Fibroblast of the aortic adventitia (primary cell): ENCODE results near the gene TMCO4. TPM values are rescaled to one million over a fixed set of nuclear protein-coding genes. Genes with fewer than 3 reads are reported as not detected.

ENCODE experiments used
- DNase-seq: peaks from one replicate; pipeline ENCODE4 v3.0.0-alpha.2; 2010; ENCODE audit warnings: low read depth
- H3K4me3 ChIP-seq: 2 replicates; pipeline ENCODE4 v1.5.1; 2011; ENCODE audit warnings: low read depth, mild to moderate bottlenecking, control low read depth, low read length, moderate library complexity
- total RNA-seq: library from RNA; depleted of rRNA; stranded (reverse); fragments of >200 nt; gene quantifications from 2 replicates; pipeline ENCODE4 v1.2.3, GENCODE V29; 2012; ENCODE audit warnings: low replicate concordance
- TF ChIP-seq, protein P1 (sequence below): IDR thresholded peaks from 2 replicates; pipeline ENCODE4 v1.5.1; 2011; ENCODE audit warnings: mild to moderate bottlenecking, low read length, control low read depth, inconsistent platforms; ENCODE audit not compliant: insufficient read depth

The TMCO4 gene
- total RNA-seq, 1 donor: 30.9 TPM

DNA sequence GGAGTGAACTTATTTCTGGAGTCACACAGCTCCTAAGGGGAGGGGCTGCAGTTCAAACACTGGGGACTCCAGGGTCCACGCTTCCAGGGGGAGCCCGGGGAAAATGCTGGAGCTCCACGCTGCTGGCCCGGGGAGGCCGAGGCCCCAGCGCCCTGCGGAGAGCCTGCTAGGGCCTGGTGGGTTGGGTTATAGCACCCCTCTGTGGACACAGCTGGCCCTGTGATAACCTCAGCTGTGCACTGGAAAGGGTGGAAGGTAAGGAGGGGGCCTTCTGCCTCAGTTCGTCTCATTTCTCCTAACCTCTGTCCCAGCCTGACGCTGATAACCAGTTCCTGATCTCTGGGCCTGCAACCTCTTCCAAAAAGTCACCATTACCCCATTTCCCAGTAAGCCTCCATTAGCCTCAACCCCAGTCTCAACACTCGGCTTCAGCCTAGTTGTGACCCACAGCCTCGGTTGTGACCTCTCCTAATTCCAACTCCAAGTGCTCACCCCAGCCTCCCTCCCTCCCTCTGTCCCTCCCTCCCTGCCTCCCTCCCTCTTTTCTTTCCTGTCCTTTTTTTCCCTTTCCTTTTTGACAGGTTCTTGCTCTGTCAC lies 148.5 kb downstream of the TMCO4 start:
- DNase-seq: peak; percentile 63
- no peak overlapping the region for H3K4me3 ChIP-seq
- TF ChIP-seq, protein P1, sequence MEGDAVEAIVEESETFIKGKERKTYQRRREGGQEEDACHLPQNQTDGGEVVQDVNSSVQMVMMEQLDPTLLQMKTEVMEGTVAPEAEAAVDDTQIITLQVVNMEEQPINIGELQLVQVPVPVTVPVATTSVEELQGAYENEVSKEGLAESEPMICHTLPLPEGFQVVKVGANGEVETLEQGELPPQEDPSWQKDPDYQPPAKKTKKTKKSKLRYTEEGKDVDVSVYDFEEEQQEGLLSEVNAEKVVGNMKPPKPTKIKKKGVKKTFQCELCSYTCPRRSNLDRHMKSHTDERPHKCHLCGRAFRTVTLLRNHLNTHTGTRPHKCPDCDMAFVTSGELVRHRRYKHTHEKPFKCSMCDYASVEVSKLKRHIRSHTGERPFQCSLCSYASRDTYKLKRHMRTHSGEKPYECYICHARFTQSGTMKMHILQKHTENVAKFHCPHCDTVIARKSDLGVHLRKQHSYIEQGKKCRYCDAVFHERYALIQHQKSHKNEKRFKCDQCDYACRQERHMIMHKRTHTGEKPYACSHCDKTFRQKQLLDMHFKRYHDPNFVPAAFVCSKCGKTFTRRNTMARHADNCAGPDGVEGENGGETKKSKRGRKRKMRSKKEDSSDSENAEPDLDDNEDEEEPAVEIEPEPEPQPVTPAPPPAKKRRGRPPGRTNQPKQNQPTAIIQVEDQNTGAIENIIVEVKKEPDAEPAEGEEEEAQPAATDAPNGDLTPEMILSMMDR: peak; percentile 83

DNA sequence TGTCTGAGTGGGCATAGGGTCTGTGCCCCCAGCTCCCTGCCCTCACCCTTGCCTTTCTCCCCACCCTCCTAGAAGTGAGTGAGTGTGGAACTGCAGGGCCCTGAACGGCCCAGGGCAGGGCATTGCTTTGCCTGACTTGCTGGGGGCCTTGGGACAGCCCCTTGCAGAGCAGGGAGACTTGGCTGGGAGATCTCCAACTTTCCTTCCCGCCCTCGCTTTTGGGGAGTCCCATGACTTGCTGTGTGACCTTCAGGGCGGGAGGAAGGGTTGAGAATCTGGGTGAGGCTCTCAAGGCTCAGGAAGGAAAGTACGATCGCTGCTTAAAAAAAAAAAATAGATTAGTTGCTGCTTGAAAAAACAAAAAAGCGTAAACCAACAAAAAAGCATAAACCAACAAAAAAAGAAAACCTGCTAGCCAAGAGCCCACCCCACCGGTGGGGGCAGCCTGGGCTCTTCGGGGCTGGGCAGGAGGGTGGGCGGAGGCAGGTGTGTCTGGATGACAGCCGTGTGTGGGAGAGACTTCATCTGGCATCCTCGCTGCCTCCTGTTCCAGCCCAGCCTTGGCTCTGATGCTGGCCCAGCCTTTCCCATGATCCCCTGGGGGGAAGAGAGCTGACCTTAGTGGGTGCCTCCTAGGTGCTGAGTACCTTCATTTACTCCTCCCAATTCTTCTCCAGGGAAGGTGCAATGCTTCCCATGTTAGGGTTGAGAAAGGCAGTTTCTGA lies 149.1 kb downstream of the TMCO4 start:
- peak; percentile 19 for DNase-seq
- TF ChIP-seq, protein P1: no peak
- peak overlapping the region; percentile 17 for H3K4me3 ChIP-seq

DNA sequence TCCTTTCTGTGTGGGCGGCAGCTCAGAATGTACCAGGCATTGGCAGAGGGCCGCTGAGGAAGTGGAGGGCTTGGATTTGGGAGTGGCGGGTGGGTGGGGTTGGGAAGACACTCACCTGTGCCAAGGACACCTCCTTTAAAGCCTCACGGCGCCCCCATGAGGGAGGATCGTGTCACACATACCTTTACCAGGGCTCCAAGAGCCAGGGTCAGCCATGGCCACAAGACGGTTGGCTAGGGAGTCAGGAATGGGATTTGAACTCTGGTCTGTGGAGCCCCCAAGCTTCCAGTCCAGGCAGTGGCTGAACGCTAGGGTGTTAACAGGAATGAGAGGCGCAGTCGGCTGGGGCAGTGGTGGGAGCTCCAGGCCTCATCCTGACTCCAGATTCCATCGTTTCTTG lies 151.0 kb downstream of the TMCO4 start:
- TF ChIP-seq, protein P1: peak; percentile 20
- peak; percentile 39 for DNase-seq
- H3K4me3 ChIP-seq: no peak overlapping the region

DNA sequence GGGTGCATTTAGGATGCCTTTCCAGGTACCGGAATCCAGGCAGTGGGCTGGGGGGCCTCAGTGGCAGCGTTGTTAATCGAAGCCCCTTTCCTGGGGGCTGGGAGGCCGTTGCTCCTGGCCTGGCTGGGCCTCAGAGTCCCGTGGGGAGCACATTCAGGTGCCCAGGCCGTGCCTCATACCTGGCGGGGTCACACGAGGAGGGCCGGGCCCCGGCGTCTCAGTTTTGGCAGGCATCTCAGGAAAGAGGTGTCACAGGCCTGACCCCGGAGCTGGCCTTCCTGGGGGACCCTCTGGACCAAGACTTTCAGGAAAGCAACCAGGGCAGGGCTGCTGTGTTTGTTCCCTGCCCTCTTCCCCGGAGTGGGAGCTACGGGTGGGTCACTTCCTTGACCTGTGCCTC lies 151.5 kb downstream of the TMCO4 start:
- no peak overlapping the region for H3K4me3 ChIP-seq
- TF ChIP-seq, protein P1: no peak
- no peak for DNase-seq

DNA sequence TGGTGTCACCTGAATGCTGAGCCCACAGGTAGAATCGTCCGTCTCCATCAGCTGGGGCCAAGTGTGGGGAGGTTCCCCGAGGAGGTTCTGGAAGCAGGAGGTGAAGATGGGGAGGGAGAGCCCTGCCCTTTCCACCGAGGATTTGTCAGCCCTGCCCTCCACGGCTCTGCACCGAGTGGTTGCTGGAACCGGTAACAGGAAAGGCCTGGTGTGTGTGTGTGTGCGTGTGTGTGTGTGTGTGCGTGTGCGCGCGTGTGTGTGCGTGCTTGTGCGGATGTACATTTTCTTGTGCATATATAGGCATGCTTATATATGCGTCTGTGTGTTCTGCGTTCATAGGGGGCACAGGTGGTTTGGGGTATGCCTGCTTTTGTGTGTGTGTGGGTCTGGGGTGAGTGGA lies 152.1 kb downstream of the TMCO4 start:
- DNase-seq: peak; percentile 26
- TF ChIP-seq, protein P1: no peak
- H3K4me3 ChIP-seq: peak overlapping the region; percentile 87

DNA sequence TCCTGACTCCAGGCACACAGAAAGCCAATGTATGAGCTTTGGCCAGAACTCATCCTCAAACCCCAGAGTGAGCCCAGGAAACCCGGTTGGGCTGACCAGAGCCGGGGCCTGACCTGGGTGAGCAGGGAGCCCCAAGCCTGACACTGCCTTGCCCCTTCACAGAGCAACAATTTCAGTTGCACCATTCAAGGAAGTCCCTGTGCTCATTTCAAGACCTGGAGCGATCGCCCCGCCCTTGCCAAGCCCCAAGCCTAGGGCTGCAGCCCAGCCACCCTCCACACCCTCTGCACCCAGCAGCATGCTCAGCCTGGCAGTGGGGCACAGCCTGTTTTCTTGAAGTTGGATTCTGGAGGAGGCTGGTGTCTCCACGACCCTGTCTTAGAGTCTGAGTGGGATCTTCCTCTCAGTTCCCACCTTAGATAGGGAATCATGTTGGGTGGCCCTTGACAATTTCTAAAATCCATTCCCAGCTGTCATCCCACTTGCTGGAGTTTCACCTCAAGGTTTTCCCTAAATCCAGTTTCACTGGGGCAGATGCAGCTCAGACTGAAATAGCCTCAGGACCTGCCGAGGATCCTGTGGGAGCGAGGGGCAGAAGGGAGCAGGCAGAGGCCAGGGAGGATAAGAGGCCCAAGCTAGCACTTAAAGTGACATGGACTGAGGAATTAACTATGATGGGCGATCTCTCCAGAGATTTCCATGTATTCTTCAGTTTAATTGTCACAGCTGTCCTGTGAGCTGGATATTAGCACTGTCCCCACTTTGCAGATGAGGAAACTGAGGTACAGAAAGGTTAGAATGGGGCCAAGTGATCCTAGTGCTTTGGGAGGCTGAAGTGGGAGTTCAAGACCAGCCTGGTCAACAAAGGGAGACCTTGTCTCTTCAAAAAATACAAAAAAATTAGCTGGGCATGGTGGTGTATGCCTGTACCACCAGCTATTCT lies 153.1 kb downstream of the TMCO4 start:
- peak overlapping the region; percentile 87 for H3K4me3 ChIP-seq
- TF ChIP-seq, protein P1: no peak

More for the DNA sequence above, 153.1 kb downstream of the TMCO4 start:
- no peak for DNase-seq
